OCI-LY7 (cell line): Measurements from ENCODE around the gene GPR119. TPM values are rescaled to one million over a fixed set of nuclear protein-coding genes. Genes with fewer than 3 reads are reported as not detected.

Experiments used
- BruUV-seq: library from RNA; stranded (reverse); fragments of 400-500 nt; replicated peaks from 2 replicates; lab custom pipeline; 2021; lab: Mats Ljungman, UMichigan
- CTCF ChIA-PET: fragments of 300-600 bp; sonication (Branson Sonifier 250); formaldehyde crosslinking; loops from one replicate; lab custom pipeline; 2022; ENCODE audit warnings: antibody characterized with exemption; ENCODE audit not compliant: unreplicated experiment; lab: Charles Lee
- POLR2A ChIA-PET: fragments of 300-600 bp; sonication (Branson Sonifier 250); formaldehyde crosslinking; loops from one replicate; lab custom pipeline; 2022; ENCODE audit warnings: antibody characterized with exemption; lab: Charles Lee
- DNase-seq: peaks from one replicate; pipeline ENCODE4 v3.0.0-alpha.2; 2015; ENCODE audit warnings: low spot score
- H2AFZ ChIP-seq: fragments of 200-600 bp; sonication (generic), shearing (Covaris generic); 2 replicates; pipeline ENCODE4 v1.6.1; 2014; ENCODE audit warnings: mild to moderate bottlenecking, antibody characterized with exemption, low read length, moderate library complexity
- H3K27ac ChIP-seq: fragments of 200-600 bp; sonication (generic); 2 replicates; pipeline ENCODE4 v1.5.1; 2014; ENCODE audit warnings: mixed run types, low read depth, mild to moderate bottlenecking, moderate library complexity, low read length, inconsistent platforms; ENCODE audit not compliant: poor library complexity, severe bottlenecking
- H3K36me3 ChIP-seq: fragments of 200-600 bp; sonication (generic); 2 replicates; pipeline ENCODE4 v1.6.1; 2014; ENCODE audit warnings: mild to moderate bottlenecking, antibody characterized with exemption, low read length, moderate library complexity, mixed read lengths; ENCODE audit not compliant: insufficient read depth
- H3K4me1 ChIP-seq: fragments of 200-600 bp; sonication (generic); 2 replicates; pipeline ENCODE4 v1.5.1; 2014; ENCODE audit warnings: mild to moderate bottlenecking, low read length; ENCODE audit not compliant: insufficient read depth, poor library complexity, severe bottlenecking
- H3K4me2 ChIP-seq: fragments of 200-600 bp; sonication (generic); 2 replicates; pipeline ENCODE4 v1.6.1; 2014; ENCODE audit warnings: mild to moderate bottlenecking, low read length
- H3K4me3 ChIP-seq: fragments of 200-600 bp; sonication (generic); 2 replicates; pipeline ENCODE4 v1.5.1; 2014; ENCODE audit warnings: mild to moderate bottlenecking, low read depth, low read length; ENCODE audit not compliant: poor library complexity, severe bottlenecking
- H3K79me2 ChIP-seq: fragments of 200-600 bp; sonication (generic); 2 replicates; pipeline ENCODE4 v1.6.1; 2016; ENCODE audit warnings: low read depth, mild to moderate bottlenecking, low read length, moderate library complexity, mixed read lengths; ENCODE audit not compliant: insufficient read depth
- H3K9me2 ChIP-seq: fragments of 200-600 bp; sonication (generic); 2 replicates; pipeline ENCODE4 v1.6.1; 2016; ENCODE audit warnings: mild to moderate bottlenecking, low read length, mixed read lengths; ENCODE audit not compliant: insufficient read depth
- H3K9me3 ChIP-seq: fragments of 200-600 bp; sonication (generic); 2 replicates; pipeline ENCODE4 v1.6.1; 2014; ENCODE audit warnings: mild to moderate bottlenecking, mixed run types, low read length, mixed read lengths
- H4K20me1 ChIP-seq: fragments of 200-600 bp; sonication (generic); 2 replicates; pipeline ENCODE4 v1.6.1; 2014; ENCODE audit warnings: mild to moderate bottlenecking, antibody characterized with exemption, low read length, moderate library complexity, mixed read lengths; ENCODE audit not compliant: insufficient read depth
- EZH2phosphoT487 ChIP-seq: fragments of 200-600 bp; sonication (generic); IDR thresholded peaks from 2 replicates; pipeline ENCODE4 v1.6.1; 2018; ENCODE audit warnings: low read depth, borderline replicate concordance, mild to moderate bottlenecking, mixed run types, antibody characterized with exemption, low read length, moderate library complexity, mixed read lengths
- intact Hi-C: fragments of 100-400 bp; cut with micrococcal nuclease; formaldehyde crosslinking; loops from one replicate; pipeline ENCODE4 v1.10.0; 2022; ENCODE audit not compliant: unreplicated experiment
- total RNA-seq, 2 experiments: library from RNA; depleted of rRNA in 1 of 2; stranded (reverse); fragments of >200 nt in 1 of 2; shearing (Covaris generic) in 1 of 2; gene quantifications; 2 replicates each; pipeline ENCODE4 v1.2.3, GENCODE V29; 2014 to 2022
- TF ChIP-seq, protein P1 (sequence below): fragments of 200-600 bp; sonication (generic); conservative IDR thresholded peaks from 2 replicates; pipeline ENCODE4 v1.5.1; 2014; ENCODE audit warnings: mild to moderate bottlenecking, antibody characterized with exemption, low read length, moderate library complexity, mixed read lengths

The GPR119 gene
- total RNA-seq, 2 experiments from 2014 or later: not detected

DNA sequence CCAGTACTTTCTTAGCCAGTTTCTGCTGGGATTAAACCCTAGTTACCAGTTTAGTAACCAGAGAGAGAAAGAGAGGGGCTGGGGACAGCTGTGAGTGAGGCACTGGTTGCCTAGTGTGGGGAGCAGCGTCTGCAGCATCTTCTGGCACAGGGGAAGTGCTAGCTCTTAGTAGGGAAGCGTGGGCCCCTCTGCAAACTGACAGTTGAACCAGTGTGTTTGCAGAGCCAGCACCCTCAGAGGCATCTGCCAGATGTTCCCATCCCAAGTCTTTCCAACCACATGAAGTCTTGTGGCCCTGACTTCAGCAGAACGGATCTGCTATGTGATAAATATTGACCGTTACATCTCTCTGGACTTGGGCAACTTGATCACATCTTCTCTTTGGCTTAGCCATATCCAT is 31.3 kb upstream of the GPR119 start:
- no peak for DNase-seq
- no peaks in the 10 kb centered on the region for H3K79me2 ChIP-seq
- no peak overlapping the region for H3K4me3 ChIP-seq
- H3K9me3 ChIP-seq: no peaks in the 10 kb centered on the region
- no peaks in the 10 kb centered on the region for H3K4me1 ChIP-seq
- H2AFZ ChIP-seq: no peak overlapping the region
- no peaks in the 10 kb centered on the region for H3K9me2 ChIP-seq
- BruUV-seq: no TSS peak
- H3K4me2 ChIP-seq: no peak overlapping the region
- TF ChIP-seq EZH2phosphoT487: no peak
- TF ChIP-seq, protein P1, sequence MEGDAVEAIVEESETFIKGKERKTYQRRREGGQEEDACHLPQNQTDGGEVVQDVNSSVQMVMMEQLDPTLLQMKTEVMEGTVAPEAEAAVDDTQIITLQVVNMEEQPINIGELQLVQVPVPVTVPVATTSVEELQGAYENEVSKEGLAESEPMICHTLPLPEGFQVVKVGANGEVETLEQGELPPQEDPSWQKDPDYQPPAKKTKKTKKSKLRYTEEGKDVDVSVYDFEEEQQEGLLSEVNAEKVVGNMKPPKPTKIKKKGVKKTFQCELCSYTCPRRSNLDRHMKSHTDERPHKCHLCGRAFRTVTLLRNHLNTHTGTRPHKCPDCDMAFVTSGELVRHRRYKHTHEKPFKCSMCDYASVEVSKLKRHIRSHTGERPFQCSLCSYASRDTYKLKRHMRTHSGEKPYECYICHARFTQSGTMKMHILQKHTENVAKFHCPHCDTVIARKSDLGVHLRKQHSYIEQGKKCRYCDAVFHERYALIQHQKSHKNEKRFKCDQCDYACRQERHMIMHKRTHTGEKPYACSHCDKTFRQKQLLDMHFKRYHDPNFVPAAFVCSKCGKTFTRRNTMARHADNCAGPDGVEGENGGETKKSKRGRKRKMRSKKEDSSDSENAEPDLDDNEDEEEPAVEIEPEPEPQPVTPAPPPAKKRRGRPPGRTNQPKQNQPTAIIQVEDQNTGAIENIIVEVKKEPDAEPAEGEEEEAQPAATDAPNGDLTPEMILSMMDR: no peak
- POLR2A ChIA-PET: no interaction called here
- CTCF ChIA-PET: no interaction called here
- H3K36me3 ChIP-seq: peaks cover 5% of the 10 kb centered on the region
- H3K27ac ChIP-seq: no peak overlapping the region
- intact Hi-C loops: no loop called here
- no peaks in the 10 kb centered on the region for H4K20me1 ChIP-seq

DNA sequence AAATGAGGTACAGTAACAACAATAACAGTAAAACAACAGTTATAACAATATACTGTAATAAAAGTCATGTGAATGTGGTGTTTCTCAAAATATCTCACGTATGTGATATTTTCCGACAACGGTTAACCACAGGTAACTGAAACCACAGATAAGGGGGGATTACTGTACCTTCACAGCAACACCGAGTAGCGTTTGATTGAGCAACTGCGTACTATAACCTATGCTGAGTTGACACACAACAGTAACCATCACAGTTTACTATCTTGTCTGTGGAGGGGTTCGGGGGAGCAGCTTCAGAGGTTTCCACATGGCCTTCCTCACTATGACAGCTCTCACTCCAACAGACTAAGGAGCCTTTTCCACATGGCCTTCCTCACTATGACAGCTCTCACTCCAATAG is 29.7 kb upstream of the GPR119 start:
- no peaks in the 10 kb centered on the region for H3K9me2 ChIP-seq
- H3K4me2 ChIP-seq: no peak overlapping the region
- DNase-seq: no peak
- H3K36me3 ChIP-seq: peaks cover 14% of the 10 kb centered on the region
- POLR2A ChIA-PET: interaction anchor here (1.0 kb wide), 1 partner anchor 18 kb away, joined by 3 read pairs; no protein-coding TSS in a partner anchor
- H2AFZ ChIP-seq: no peak overlapping the region
- no peaks in the 10 kb centered on the region for H3K9me3 ChIP-seq
- intact Hi-C loops: no loop called here
- no peak overlapping the region for H3K4me3 ChIP-seq
- no peak overlapping the region for H3K27ac ChIP-seq
- no peak for TF ChIP-seq EZH2phosphoT487
- H4K20me1 ChIP-seq: no peaks in the 10 kb centered on the region
- H3K4me1 ChIP-seq: no peaks in the 10 kb centered on the region
- BruUV-seq: no TSS peak
- H3K79me2 ChIP-seq: no peaks in the 10 kb centered on the region
- CTCF ChIA-PET: no interaction called here

DNA sequence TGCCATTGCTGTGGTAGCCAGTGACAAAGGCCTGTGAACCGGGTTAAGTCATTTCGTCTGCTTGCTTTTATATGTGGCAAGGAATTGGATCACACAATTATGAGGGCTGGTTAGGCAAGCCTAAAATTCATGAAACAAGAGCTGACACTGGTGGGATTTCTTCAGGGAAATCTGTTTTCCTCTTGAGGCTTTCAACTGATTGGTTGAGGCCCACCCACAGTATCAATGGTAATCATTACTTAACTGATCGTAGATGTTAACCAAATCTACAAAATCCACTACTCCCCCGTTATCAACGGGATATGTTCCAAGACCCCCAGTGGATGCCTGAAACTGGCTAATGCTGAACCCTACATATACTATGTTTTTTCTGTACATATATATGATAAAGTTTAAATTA is 29.3 kb upstream of the GPR119 start:
- CTCF ChIA-PET: no interaction called here
- TF ChIP-seq, protein P1: no peak
- TF ChIP-seq EZH2phosphoT487: no peak
- Histone ChIP-seq H3K4me1 (no peaks in the 10 kb centered on the region), H3K4me3 (no peak overlapping the region), H4K20me1 (no peaks in the 10 kb centered on the region), H3K4me2 (no peak overlapping the region), H3K9me3 (no peaks in the 10 kb centered on the region), H3K79me2 (no peaks in the 10 kb centered on the region), H2AFZ (no peak overlapping the region), H3K36me3 (peaks cover 18% of the 10 kb centered on the region), H3K9me2 (no peaks in the 10 kb centered on the region), H3K27ac (no peak overlapping the region)
- no peak for DNase-seq
- POLR2A ChIA-PET: no interaction called here
- BruUV-seq: no TSS peak
- intact Hi-C loops: no loop called here
